Memory B cell (primary cell): Measurements from ENCODE around the gene CELF2.
A peak's percentile ranks its signal among the peaks of the same experiment; 100 is the strongest.

ENCODE experiments used
- ATAC-seq: fragments of 150-1000 bp; cut with Tn5 transposase; 2 replicates; pipeline ENCODE4 v1.10.0; 2021; ENCODE audit warnings: low read depth, mild to moderate bottlenecking, moderate library complexity
- DNase-seq, 2 donors: peaks; one replicate each; pipeline ENCODE4 v3.0.0; 2022; ENCODE audit warnings: low spot score in 2 of 2
- H3K27ac Mint-ChIP-seq: one replicate; pipeline ENCODE4 v1.8.0; 2022; ENCODE audit warnings: mild to moderate bottlenecking, moderate library complexity, mixed read lengths
- H3K27me3 Mint-ChIP-seq: one replicate; pipeline ENCODE4 v1.8.0; 2022; ENCODE audit warnings: mixed read lengths
- H3K36me3 Mint-ChIP-seq: one replicate; pipeline ENCODE4 v1.8.0; 2022; ENCODE audit warnings: mild to moderate bottlenecking, mixed read lengths
- H3K4me1 Mint-ChIP-seq: one replicate; pipeline ENCODE4 v1.8.0; 2022; ENCODE audit warnings: mixed read lengths
- H3K4me3 Mint-ChIP-seq: one replicate; pipeline ENCODE4 v1.8.0; 2022; ENCODE audit warnings: mild to moderate bottlenecking, moderate library complexity, mixed read lengths
- H3K9me3 Mint-ChIP-seq: one replicate; pipeline ENCODE4 v1.8.0; 2022; ENCODE audit warnings: mixed read lengths

Gene CELF2

DNA sequence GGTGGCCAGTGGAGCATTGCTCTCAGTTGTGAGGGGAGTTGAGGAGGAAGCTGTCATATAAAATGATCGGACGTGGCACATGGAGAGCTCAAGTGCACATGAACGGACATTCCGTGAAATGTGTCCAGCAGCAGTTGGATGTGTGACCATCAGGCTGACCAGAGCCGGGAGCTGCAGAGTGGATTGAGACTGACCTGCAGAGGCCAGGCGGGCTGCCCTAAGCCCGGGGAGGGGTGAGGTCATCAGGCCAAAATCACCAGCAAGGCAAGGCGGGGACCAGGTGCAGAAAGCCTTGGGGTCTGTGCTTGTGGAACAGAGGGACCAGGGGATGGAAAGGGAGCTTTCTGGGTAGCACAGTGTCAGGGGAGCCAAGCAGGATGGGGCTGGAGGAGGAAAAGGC, 279.5 kb downstream of the CELF2 start:
- Mint-ChIP-seq H3K4me3 (no peak overlapping the region), H3K36me3 (peaks cover 48% of the 10 kb centered on the region), H3K9me3 (no peaks in the 10 kb centered on the region), H3K27me3 (no peaks in the 10 kb centered on the region), H3K4me1 (peaks cover 8% of the 10 kb centered on the region), H3K27ac (peak overlapping the region; percentile 84)
- ATAC-seq (no peak), DNase-seq (no peak)

- Mint-ChIP-seq H3K27ac (peak overlapping the region; percentile 84), H3K36me3 (peaks cover 53% of the 10 kb centered on the region)
These were observed 280.4 kb downstream of the CELF2 start for GRCh38 chr10:11298116-11298515.

DNA sequence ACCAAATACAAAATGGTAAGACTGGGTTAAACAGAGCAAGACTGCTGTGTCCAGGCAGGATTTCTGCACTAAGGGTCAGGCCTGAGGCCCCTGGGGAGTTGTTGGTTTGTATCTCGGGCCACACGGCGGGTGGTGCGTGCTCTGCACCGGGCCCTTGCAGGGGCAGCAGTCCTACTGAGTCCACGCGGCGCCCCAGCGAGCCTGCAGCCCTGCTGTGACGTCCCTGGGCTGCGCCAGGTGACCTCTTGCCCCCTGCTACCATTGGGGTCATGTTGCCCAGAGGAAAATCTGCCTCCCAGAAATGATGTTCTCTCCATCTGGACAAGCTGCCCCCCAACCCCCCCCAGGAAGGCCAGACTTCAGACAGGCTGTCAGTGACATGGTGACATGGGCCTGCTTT, 281.5 kb downstream of the CELF2 start:
- peaks cover 58% of the 10 kb centered on the region for H3K36me3 Mint-ChIP-seq
- no peaks in the 10 kb centered on the region for H3K27me3 Mint-ChIP-seq
- no peak overlapping the region for H3K4me3 Mint-ChIP-seq
- H3K9me3 Mint-ChIP-seq, result peaks cover under 1% of the 10 kb centered on the region
- H3K4me1 Mint-ChIP-seq, result peaks cover 8% of the 10 kb centered on the region
- H3K27ac Mint-ChIP-seq, result peak overlapping the region; percentile 73
- ATAC-seq, result no peak
- no peak for DNase-seq

More at GRCh38 chr10:11298116-11298515, 280.4 kb downstream of the CELF2 start:
- H3K9me3 Mint-ChIP-seq, result no peaks in the 10 kb centered on the region
- H3K4me1 Mint-ChIP-seq, result peaks cover 8% of the 10 kb centered on the region
- ATAC-seq (no peak), DNase-seq (no peak)
- H3K27me3 Mint-ChIP-seq, result no peaks in the 10 kb centered on the region
- H3K4me3 Mint-ChIP-seq, result no peak overlapping the region

DNA sequence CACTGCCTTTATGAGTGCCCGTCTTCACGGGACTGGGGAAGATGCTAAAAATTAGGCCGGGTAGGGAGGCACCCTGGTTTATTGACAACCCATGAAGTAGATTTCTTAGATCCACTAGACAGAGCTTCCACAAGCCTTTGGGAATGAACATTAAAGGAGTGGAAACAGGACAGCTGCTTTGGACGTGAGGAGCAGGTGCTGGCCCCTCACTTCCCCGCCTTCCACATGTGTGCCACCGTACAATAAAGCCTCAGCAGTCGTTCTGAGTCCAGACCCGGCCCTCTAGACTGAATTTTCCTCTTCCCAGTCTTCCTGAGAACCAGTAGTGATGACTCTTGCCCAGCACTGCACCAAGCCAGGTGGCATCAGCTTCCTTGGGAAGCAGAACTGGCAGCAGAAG, 282.4 kb downstream of the CELF2 start:
- H3K27me3 Mint-ChIP-seq, result no peaks in the 10 kb centered on the region
- H3K36me3 Mint-ChIP-seq, result peaks cover 61% of the 10 kb centered on the region
- no peak for ATAC-seq
- H3K27ac Mint-ChIP-seq, result no peak overlapping the region
- DNase-seq, result no peak
- H3K4me3 Mint-ChIP-seq, result no peak overlapping the region
- H3K4me1 Mint-ChIP-seq, result peaks cover 8% of the 10 kb centered on the region
- peaks cover 1% of the 10 kb centered on the region for H3K9me3 Mint-ChIP-seq

GRCh38 chr10:11300563-11300962, 282.9 kb downstream of the CELF2 start:
- H3K27me3 Mint-ChIP-seq, result no peaks in the 10 kb centered on the region
- no peak overlapping the region for H3K4me3 Mint-ChIP-seq
- DNase-seq, result no peak
- peaks cover 1% of the 10 kb centered on the region for H3K9me3 Mint-ChIP-seq
- H3K4me1 Mint-ChIP-seq, result peaks cover 8% of the 10 kb centered on the region
- H3K36me3 Mint-ChIP-seq, result peaks cover 64% of the 10 kb centered on the region
- H3K27ac Mint-ChIP-seq, result no peak overlapping the region
- ATAC-seq, result no peak

DNA sequence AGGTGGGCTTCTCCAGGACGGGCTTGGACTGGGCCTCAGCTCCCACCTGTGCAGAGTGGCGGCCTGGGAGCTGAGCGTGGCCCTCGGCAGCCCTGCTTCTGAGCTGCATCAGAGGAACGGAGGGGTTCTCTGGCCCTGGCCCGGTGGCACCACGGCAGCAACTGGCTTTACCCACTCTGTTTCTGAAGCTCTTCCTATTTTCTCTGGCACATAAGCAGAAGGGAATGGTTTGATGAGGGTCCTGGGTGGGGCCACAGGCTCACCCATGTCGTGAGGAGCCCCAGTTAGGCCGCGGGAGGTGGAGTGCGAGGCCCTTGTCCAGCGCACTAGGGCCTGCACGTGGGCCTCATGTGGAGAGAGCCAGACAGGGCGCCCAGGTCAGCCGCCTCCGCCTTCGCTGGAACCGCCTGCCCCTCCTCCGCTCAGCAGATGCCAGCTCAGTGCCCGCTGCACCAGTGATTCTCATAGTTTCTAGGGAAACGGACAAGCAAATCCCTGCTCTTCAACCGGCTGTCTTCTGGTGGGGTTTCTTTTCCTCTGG, 284.0 kb downstream of the CELF2 start:
- H3K36me3 Mint-ChIP-seq, result peaks cover 69% of the 10 kb centered on the region
- H3K4me3 Mint-ChIP-seq, result no peak overlapping the region
- no peaks in the 10 kb centered on the region for H3K27me3 Mint-ChIP-seq
- H3K4me1 Mint-ChIP-seq, result peaks cover 6% of the 10 kb centered on the region
- H3K9me3 Mint-ChIP-seq, result peaks cover 1% of the 10 kb centered on the region
- H3K27ac Mint-ChIP-seq, result peak overlapping the region; percentile 11
- ATAC-seq (no peak), DNase-seq (no peak)

DNA sequence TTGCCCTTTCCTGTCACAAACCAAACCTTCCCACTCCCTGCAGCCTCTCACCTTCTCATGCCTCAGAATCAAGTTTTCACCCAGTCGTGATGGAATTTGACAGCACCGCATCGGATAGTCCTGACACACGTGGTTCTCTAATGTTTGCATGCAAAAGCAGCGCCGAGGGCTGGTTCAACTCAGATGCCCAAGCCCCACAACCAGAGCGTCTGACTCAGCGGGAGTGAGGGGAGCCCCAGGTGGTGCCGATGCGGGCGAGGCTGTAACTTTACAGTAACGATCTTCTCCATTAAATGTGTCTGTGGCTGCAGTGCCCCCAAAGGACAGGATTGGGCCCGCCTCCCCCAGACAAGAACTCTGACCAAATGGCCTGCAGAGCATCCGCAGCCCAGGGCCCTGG, 284.5 kb downstream of the CELF2 start:
- H3K4me3 Mint-ChIP-seq, result no peak overlapping the region
- H3K36me3 Mint-ChIP-seq, result peaks cover 69% of the 10 kb centered on the region

GRCh38 chr10:11303361-11304170, 285.9 kb downstream of the CELF2 start:
- peaks cover 2% of the 10 kb centered on the region for H3K4me1 Mint-ChIP-seq
- DNase-seq, result no peak
- no peak overlapping the region for H3K4me3 Mint-ChIP-seq
- H3K36me3 Mint-ChIP-seq, result peaks cover 73% of the 10 kb centered on the region
- no peak for ATAC-seq
- no peaks in the 10 kb centered on the region for H3K27me3 Mint-ChIP-seq
- peak overlapping the region; percentile 67 for H3K27ac Mint-ChIP-seq
- peaks cover 4% of the 10 kb centered on the region for H3K9me3 Mint-ChIP-seq

More for the DNA sequence above, 284.5 kb downstream of the CELF2 start:
- ATAC-seq (no peak), DNase-seq (no peak)
- Mint-ChIP-seq H3K4me1 (peaks cover 2% of the 10 kb centered on the region), H3K9me3 (peaks cover 2% of the 10 kb centered on the region), H3K27me3 (no peaks in the 10 kb centered on the region), H3K27ac (peak overlapping the region; percentile 11)

DNA sequence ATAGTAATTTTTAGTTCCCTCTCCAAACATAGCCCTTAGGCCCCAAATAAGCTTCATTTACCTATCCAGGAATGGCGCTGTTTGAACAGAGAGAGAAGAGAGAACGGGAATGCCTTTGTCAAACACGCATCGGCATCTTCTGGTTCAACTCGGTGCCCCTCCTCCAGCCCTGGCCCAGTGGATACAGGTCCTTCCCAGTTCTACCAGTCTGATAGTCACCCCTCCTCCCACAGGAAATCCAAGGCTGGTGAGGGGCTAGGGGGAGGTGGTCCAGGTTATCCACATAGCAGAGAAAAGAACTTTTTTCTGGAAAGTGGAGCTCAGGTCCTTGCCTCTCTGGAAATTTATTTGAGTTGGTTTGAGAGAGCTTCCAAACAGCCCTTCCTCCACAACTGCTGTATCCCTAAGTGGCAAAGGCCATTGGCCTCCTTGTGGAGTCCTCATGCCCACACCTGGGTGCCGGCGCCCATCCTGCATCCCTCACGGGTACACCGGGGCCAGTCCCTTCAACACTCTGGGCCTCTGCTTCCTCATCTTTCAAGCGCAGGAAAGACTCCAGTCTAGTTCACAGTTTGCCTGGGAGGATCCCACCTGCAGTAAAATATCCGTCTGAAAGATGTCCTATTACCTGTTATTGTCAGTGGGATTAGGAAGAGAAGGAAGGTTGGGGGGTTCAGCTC, 287.4 kb downstream of the CELF2 start:
- DNase-seq, result no peak
- Mint-ChIP-seq H3K27me3 (no peaks in the 10 kb centered on the region), H3K4me1 (peaks cover 9% of the 10 kb centered on the region), H3K4me3 (no peak overlapping the region), H3K9me3 (peaks cover 4% of the 10 kb centered on the region), H3K36me3 (peaks cover 81% of the 10 kb centered on the region), H3K27ac (peak overlapping the region; percentile 60)
- no peak for ATAC-seq

- Mint-ChIP-seq H3K27ac (peak overlapping the region; percentile 60), H3K36me3 (peaks cover 84% of the 10 kb centered on the region)
- no peak for ATAC-seq
These were observed 288.3 kb downstream of the CELF2 start for GRCh38 chr10:11305825-11306593.

GRCh38 chr10:11307004-11307403, 289.3 kb downstream of the CELF2 start:
- Mint-ChIP-seq H3K4me1 (peaks cover 8% of the 10 kb centered on the region), H3K27me3 (no peaks in the 10 kb centered on the region), H3K9me3 (peaks cover 4% of the 10 kb centered on the region), H3K27ac (no peak overlapping the region), H3K4me3 (no peak overlapping the region), H3K36me3 (peaks cover 88% of the 10 kb centered on the region)
- ATAC-seq (no peak), DNase-seq (no peak)

More at GRCh38 chr10:11305825-11306593, 288.3 kb downstream of the CELF2 start:
- DNase-seq, result no peak
- Mint-ChIP-seq H3K4me3 (no peak overlapping the region), H3K9me3 (peaks cover 4% of the 10 kb centered on the region), H3K4me1 (peaks cover 9% of the 10 kb centered on the region), H3K27me3 (no peaks in the 10 kb centered on the region)

GRCh38 chr10:11307937-11308336, 290.3 kb downstream of the CELF2 start:
- ATAC-seq, result no peak
- Mint-ChIP-seq H3K27ac (no peak overlapping the region), H3K27me3 (no peaks in the 10 kb centered on the region), H3K4me1 (peaks cover 7% of the 10 kb centered on the region), H3K36me3 (peaks cover 85% of the 10 kb centered on the region), H3K4me3 (no peak overlapping the region), H3K9me3 (peaks cover 4% of the 10 kb centered on the region)
- no peak for DNase-seq

DNA sequence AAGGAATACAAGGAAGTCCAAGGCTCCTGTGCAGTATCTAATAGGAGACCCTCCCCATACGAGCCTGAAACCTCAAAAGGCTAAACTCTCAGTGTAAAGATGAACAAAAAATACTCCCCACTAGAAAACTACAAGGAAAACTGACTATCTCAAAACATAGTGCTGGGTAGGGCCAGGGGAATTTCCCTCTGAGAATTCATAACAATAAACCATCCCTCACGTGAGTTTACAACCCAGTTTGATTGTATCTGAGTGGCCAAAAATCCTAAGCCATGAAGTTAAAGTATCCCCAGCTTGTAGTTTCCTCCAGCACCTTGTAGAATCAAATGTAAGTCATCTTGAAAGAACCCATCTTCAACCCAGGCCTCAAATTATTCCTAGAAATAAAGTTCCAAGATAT, 293.4 kb downstream of the CELF2 start:
- peaks cover 77% of the 10 kb centered on the region for H3K36me3 Mint-ChIP-seq
- ATAC-seq (no peak), DNase-seq (no peak)
- no peak overlapping the region for H3K4me3 Mint-ChIP-seq
- peaks cover 7% of the 10 kb centered on the region for H3K4me1 Mint-ChIP-seq
- peak overlapping the region; percentile 16 for H3K27ac Mint-ChIP-seq
- H3K9me3 Mint-ChIP-seq, result peaks cover 3% of the 10 kb centered on the region
- H3K27me3 Mint-ChIP-seq, result no peaks in the 10 kb centered on the region

- DNase-seq (no peak), ATAC-seq (no peak)
- Mint-ChIP-seq H3K9me3 (no peaks in the 10 kb centered on the region), H3K4me3 (no peak overlapping the region), H3K27me3 (no peaks in the 10 kb centered on the region), H3K4me1 (peaks cover 7% of the 10 kb centered on the region), H3K36me3 (peaks cover 60% of the 10 kb centered on the region), H3K27ac (no peak overlapping the region)
These were observed 295.8 kb downstream of the CELF2 start for GRCh38 chr10:11313463-11313862.
